Activated B cell treated with CpG ODN at 0.5 μM for 24 hours (primary cell): ENCODE results near the gene CD81. TPM values are rescaled to one million over a fixed set of nuclear protein-coding genes. Genes with fewer than 3 reads are reported as not detected.

ENCODE experiments used
- ATAC-seq: fragments of 200-7000 bp; cut with Tn5 transposase; one replicate; pipeline ENCODE4 v1.10.0; 2021; ENCODE audit warnings: low read depth, mild to moderate bottlenecking, moderate library complexity
- CTCF ChIA-PET: fragments of 350-600 bp; sonication (Branson Sonifier 250); formaldehyde crosslinking; loops from one replicate; lab custom pipeline; 2021; ENCODE audit warnings: antibody characterized with exemption; lab: Charles Lee
- POLR2A ChIA-PET: fragments of 350-600 bp; sonication (Branson Sonifier 250); formaldehyde crosslinking; loops from one replicate; lab custom pipeline; 2021; ENCODE audit warnings: antibody characterized with exemption; lab: Charles Lee
- DNase-seq: peaks from one replicate; pipeline ENCODE4 v3.0.0; 2022
- H3K27ac Mint-ChIP-seq: one replicate; pipeline ENCODE4 v1.8.0; 2020; ENCODE audit warnings: mixed read lengths
- H3K27me3 Mint-ChIP-seq: one replicate; pipeline ENCODE4 v1.8.0; 2021; ENCODE audit warnings: mixed read lengths
- H3K36me3 Mint-ChIP-seq: one replicate; pipeline ENCODE4 v1.8.0; 2021; ENCODE audit warnings: low read depth, mixed read lengths
- H3K4me1 Mint-ChIP-seq: one replicate; pipeline ENCODE4 v1.8.0; 2021; ENCODE audit warnings: mixed read lengths
- H3K4me3 Mint-ChIP-seq: one replicate; pipeline ENCODE4 v1.8.0; 2020; ENCODE audit warnings: mild to moderate bottlenecking, mixed read lengths
- H3K9me3 Mint-ChIP-seq: one replicate; pipeline ENCODE4 v1.8.0; 2020; ENCODE audit warnings: mixed read lengths
- intact Hi-C: fragments of 100-400 bp; cut with micrococcal nuclease; formaldehyde crosslinking; loops from one replicate; pipeline ENCODE4 v1.15.1; 2024
- total RNA-seq: library from RNA; stranded (reverse); gene quantifications from 2 replicates; pipeline ENCODE4 v1.2.3, GENCODE V29; 2022
- TF ChIP-seq, protein P1 (sequence below): fragments of 200-600 bp; IDR thresholded peaks from one replicate; pipeline ENCODE4 v1.8.0; 2022; ENCODE audit warnings: antibody characterized with exemption, mild to moderate bottlenecking

Gene CD81
- total RNA-seq, 1 donor from 2014 or later = 132 TPM

DNA sequence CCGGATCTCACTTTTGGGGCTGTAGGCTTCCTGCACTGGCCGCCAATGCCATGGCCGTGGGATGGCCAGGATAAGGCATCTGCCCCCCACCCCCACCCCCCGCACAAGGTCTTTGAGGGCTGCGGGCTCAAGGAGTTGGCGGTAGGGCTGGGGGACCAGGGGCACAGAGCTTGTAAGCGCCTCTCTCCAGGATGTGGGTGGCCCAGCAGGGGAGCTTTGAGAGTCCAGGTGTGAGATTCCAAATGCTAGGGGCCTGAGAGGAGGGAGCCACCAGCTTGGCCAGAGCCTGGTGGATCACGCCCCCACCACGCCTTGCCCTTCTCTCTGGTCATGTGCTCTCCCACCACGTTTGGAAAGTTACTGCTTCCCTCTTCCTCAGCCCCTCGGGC is 5.0 kb downstream of the CD81 start:
- ATAC-seq (no peak), DNase-seq (no peak)
- CTCF ChIA-PET = interaction anchor here (1.1 kb wide), 1 partner anchor 39 kb away, joined by 5 read pairs; no protein-coding TSS in a partner anchor
- TF ChIP-seq, protein P1, sequence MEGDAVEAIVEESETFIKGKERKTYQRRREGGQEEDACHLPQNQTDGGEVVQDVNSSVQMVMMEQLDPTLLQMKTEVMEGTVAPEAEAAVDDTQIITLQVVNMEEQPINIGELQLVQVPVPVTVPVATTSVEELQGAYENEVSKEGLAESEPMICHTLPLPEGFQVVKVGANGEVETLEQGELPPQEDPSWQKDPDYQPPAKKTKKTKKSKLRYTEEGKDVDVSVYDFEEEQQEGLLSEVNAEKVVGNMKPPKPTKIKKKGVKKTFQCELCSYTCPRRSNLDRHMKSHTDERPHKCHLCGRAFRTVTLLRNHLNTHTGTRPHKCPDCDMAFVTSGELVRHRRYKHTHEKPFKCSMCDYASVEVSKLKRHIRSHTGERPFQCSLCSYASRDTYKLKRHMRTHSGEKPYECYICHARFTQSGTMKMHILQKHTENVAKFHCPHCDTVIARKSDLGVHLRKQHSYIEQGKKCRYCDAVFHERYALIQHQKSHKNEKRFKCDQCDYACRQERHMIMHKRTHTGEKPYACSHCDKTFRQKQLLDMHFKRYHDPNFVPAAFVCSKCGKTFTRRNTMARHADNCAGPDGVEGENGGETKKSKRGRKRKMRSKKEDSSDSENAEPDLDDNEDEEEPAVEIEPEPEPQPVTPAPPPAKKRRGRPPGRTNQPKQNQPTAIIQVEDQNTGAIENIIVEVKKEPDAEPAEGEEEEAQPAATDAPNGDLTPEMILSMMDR = no peak
- no peaks in the 10 kb centered on the region for H3K9me3 Mint-ChIP-seq
- peak overlapping the region; percentile 41 for H3K4me3 Mint-ChIP-seq
- intact Hi-C loops = loop anchor here (5.0 kb wide), 2 partner anchors 115 to 530 kb away; partner anchors contain the start of gene LSP1
- peaks cover 3% of the 10 kb centered on the region for H3K36me3 Mint-ChIP-seq
- H3K27me3 Mint-ChIP-seq = no peaks in the 10 kb centered on the region
- peaks cover 87% of the 10 kb centered on the region for H3K4me1 Mint-ChIP-seq
- POLR2A ChIA-PET = interaction anchor here (1.1 to 8.5 kb wide), 4 partner anchors 10 to 80 kb away, joined by 3 to 91 read pairs (median 4); partner anchors contain the start of genes C11orf21, TSPAN32 and TSSC4
- peak overlapping the region; percentile 84 for H3K27ac Mint-ChIP-seq

DNA sequence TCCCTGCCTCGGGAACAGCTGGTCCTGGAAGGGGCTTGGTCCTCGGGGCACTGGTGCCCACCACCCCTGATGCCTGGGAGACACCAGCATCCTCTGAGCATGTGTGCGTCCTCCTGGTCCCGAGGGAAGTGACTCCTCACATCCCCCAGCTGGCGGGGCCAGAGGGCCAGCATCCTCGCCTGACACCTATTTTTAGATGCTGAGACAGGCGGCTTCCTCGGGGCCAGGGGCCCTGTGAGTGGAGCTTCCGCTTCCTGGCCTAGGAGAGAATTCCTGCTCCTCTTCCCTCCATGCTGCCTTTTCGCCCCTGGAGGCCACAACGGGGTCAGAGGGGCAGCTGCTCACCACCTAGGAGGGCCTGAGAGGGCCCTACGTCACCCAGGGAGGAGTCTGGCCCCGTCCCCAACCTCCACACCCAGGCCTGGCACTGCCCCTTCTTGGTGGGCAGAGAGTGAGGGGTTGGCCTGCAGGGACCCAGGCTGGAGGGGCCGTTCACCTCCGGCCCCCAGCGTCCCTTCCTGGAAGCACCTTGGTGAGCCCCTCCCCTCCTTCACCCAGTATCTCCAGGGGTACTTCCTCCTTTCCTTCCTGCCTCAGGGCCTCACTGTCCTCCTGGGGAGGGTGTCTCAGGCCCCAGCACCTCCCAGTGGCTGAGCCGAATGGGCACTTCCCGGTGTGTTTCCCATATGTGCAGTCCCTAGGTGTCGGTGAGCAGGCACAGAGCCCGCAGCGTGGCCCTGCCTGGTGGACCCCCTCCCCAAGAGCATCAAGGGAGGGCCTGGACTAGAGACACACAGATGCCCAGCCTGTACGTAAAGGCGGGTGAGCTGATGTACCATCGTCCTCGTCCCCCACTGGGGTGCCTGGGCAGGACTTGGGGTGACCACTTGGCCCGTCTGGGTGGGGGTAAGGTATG is 6.1 kb downstream of the CD81 start:
- DNase-seq = no peak
- Mint-ChIP-seq H3K27me3 (no peaks in the 10 kb centered on the region), H3K4me1 (peaks cover 93% of the 10 kb centered on the region), H3K36me3 (peaks cover 3% of the 10 kb centered on the region), H3K4me3 (peak overlapping the region; percentile 58), H3K27ac (peak overlapping the region; percentile 84), H3K9me3 (no peaks in the 10 kb centered on the region)
- intact Hi-C loops = loop anchor here (5.0 kb wide), 2 partner anchors 116 to 531 kb away; partner anchors contain the start of gene LSP1
- no peak for ATAC-seq
- TF ChIP-seq, protein P1 = no peak
- CTCF ChIA-PET = interaction anchor here (2.1 kb wide), 1 partner anchor 79 kb away, joined by 6 read pairs; no protein-coding TSS in a partner anchor
- POLR2A ChIA-PET = interaction anchor here (0.6 to 8.5 kb wide), 5 partner anchors 8 to 808 kb away, joined by 3 to 91 read pairs (median 5); partner anchors contain the start of genes C11orf21, TSPAN32 and TSSC4

DNA sequence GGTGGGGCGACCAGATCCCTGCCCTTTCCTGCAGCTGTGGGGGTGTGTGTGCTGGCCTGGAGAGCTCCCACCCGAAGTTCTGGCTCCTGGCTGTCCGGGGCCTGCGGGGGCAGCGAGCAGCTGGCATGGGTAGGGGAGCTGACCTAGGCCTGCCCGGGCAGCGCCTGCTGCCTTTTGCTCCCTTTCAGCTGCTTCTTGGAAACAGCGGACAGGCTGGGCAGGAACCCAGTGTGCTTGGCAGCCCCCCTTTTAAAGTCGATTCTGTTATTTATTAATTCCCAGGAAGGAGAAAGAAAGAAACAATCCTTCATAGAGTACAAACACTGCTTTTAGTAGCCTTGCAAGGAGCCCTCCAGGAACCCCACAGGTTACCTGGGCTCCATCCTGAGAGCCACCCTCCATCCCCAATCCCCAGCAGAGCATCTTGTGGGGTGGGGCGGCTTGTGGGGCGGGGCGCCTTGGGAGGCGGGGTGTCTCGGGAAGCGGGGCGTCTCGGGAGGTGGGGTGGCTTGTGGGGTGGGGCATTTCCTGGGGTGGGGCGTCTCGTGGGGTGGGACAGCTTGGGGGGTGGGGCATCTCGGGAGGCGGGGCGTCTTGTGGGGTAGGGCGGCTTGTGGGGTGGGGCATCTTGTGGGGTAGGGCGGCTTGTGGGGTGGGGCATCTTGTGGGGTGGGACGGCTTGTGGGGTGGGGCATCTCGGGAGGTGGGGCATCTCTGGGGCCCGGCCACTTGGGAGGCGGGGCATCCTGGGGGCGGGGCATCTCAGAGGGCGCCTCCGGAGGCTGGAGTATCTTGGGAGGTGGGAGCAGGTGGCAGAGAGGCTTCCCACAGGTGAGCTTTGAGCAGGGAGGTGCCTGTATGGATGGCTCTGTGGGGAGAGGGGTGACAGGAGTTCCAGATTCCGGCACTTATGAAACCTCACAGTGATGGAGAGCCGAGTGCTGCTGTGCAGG is 7.0 kb downstream of the CD81 start:
- ATAC-seq (peak; percentile 39), DNase-seq (peak; percentile 59)
- Mint-ChIP-seq H3K36me3 (peaks cover 3% of the 10 kb centered on the region), H3K4me1 (peaks cover 93% of the 10 kb centered on the region), H3K9me3 (no peaks in the 10 kb centered on the region), H3K27me3 (no peaks in the 10 kb centered on the region), H3K4me3 (peak overlapping the region; percentile 82), H3K27ac (peak overlapping the region; percentile 91)
- TF ChIP-seq, protein P1 = no peak
- intact Hi-C loops = loop anchor here (5.0 kb wide), 2 partner anchors 117 to 532 kb away; partner anchors contain the start of gene LSP1
- ChIA-PET CTCF (interaction anchor here (1.0 to 2.1 kb wide), 2 partner anchors 78 to 80 kb away, joined by 3 to 6 read pairs; no protein-coding TSS in a partner anchor), POLR2A (interaction anchor here (0.6 to 8.5 kb wide), 8 partner anchors 7 to 809 kb away, joined by 4 to 91 read pairs (median 6); partner anchors contain the start of genes C11orf21, CD81, LSP1 and TSPAN32)

DNA sequence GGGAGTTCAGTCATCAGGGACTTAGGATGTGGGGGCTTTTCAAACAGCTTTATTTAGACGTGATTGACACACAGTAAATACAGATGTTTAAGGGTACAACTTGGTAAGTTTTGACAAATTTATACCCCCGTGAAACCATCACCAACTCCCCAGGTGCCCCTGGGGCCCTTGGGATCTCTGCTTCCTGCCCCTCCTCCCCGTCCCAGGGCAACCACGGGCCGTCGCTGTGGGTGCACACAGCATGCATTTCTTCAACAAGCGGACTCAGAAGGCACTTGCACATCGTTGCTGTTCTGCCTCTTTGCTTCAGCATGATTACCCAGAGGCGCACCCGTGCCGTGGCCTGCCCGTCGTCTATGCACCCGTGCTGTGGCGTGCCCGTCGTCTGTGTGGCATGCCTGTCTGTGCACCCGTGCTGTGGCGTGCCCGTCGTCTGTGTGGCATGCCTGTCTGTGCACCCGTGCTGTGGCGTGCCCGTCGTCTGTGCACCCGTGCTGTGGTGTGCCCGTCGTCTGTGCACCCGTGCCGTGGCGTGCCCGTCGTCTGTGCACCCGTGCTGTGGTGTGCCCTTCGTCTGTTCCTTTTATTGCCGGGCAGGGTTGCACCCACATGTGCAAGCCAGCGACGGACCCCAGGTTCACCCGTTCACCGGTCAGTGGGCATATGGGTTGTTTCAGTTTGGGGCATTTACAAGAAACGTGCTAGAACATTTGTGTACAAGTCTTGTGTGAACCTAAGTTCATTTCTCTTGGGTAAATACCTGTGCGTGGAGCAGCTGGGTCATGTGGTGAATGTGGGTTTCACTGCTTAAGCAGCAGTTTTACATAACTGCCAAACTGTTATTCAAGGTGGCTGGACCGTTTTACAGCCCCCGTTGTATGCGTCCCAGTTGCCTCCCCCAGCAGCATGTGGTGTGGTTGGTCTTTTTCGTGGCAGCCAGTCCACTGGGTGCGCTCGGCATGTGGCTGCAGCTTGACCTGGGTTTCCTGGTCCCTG is 8.3 kb downstream of the CD81 start:
- intact Hi-C loops = loop anchor here (1.0 to 5.0 kb wide), 4 partner anchors 8 to 672 kb away; partner anchors contain the start of genes CARS1, CD81 and TSSC4
- H3K4me1 Mint-ChIP-seq = peaks cover 94% of the 10 kb centered on the region
- peak; percentile 65 for DNase-seq
- ChIA-PET CTCF (interaction anchor here (1.0 to 2.1 kb wide), 3 partner anchors 35 to 81 kb away, joined by 3 to 6 read pairs (median 3); no protein-coding TSS in a partner anchor), POLR2A (interaction anchor here (0.7 to 8.5 kb wide), 7 partner anchors 8 to 811 kb away, joined by 3 to 91 read pairs (median 6); partner anchors contain the start of genes C11orf21, CD81, LSP1 and TSPAN32)
- H3K27me3 Mint-ChIP-seq = no peaks in the 10 kb centered on the region
- H3K9me3 Mint-ChIP-seq = no peaks in the 10 kb centered on the region
- H3K27ac Mint-ChIP-seq = peak overlapping the region; percentile 91
- peak; percentile 61 for ATAC-seq
- peak overlapping the region; percentile 82 for H3K4me3 Mint-ChIP-seq
- TF ChIP-seq, protein P1 = no peak
- H3K36me3 Mint-ChIP-seq = peaks cover 10% of the 10 kb centered on the region
